A549 treated with AZD2906 at 1 μM for 4 hours (cell line): Measurements from ENCODE around the gene LYPD1. TPM values are rescaled to one million over a fixed set of nuclear protein-coding genes. Genes with fewer than 3 reads are reported as not detected.

Source experiments
- total RNA-seq: library from RNA; stranded (reverse); fragments of 200-300 nt; extraction: Qiagen RNA extraction; gene quantifications from 5 replicates; pipeline ENCODE4 v1.2.3, GENCODE V29; 2022

LYPD1 gene, protein sequence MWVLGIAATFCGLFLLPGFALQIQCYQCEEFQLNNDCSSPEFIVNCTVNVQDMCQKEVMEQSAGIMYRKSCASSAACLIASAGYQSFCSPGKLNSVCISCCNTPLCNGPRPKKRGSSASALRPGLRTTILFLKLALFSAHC
- 13.7 to 20.5 TPM (median 15.7 TPM) in 5 replicates for total RNA-seq

DNA sequence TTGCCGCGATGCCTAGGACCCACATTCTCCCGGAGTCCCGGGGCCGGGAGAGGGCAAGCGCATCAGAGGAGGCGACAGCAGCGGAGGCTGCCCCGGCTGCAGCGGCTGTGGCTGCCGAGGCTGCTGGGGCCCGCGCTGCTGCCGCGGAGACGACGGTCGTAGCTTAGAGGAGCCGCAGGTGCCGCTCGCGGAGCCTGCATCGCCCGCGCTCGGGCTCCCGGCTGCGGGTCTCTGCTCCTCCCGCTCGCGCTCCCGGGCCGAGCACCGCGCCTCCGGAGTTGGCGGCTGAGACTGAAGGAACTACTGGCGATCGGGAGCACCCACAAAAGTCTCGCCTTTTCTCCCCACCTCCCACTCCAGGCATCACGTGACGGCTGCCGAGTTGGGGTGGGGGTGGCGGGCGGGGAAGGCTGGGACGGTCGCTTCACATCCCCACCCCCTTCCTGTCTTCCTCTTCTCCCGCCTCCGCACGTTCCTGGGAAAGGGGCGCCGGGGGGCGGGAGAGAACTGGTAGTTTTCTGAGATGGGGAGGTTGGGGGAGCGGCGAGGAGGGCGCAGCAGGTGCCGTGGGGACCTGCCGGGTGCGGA lies at the start of gene LYPD1:
Gene LYPD1 (minus strand): TSS at position 298 of the 588 bp plus-strand sequence. CDS start 273 bp downstream, at position 25.

